GM12892 (cell line): ENCODE results near the gene TFF2.

Experiments
- POLR2A ChIP-seq: IDR thresholded peaks from 2 replicates; pipeline ENCODE4 v1.6.1; 2011; ENCODE audit warnings: low read depth, low read length, control low read depth
- POLR2AphosphoS5 ChIP-seq: IDR thresholded peaks from 2 replicates; pipeline ENCODE4 v1.6.1; 2011; ENCODE audit warnings: low read depth, low read length, control low read depth
- TAF1 ChIP-seq: IDR thresholded peaks from 2 replicates; pipeline ENCODE4 v1.6.1; 2011; ENCODE audit warnings: low read depth, mild to moderate bottlenecking, control low read depth, low read length, borderline replicate concordance

DNA sequence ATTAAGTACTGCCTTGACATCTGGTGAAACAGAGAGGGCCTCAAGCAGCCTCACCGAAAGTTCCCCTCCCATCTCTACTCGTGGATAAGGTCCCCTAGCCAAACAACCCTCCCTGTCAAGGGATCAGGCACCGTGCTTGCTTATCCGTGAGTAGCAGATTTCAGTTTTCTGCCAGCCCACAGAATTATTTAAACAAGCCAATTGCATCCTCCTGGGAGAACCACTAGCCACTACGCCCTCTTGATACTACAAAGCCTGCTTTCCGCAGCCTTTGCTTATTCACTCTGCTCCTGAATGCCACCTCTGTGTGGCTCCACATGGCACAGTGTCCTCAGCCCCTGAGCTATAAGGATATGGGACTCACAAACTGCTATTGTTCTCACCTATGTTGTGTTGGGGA lies 5.9 kb upstream of the TFF2 start:
- TF ChIP-seq TAF1 (no peak), POLR2AphosphoS5 (no peak), POLR2A (no peak)
